ENCODE measurements around the gene UBE2G2. TPM values are rescaled to one million over a fixed set of nuclear protein-coding genes. Genes with fewer than 3 reads are reported as not detected.

Gene UBE2G2
- total RNA-seq, 1 donor from 2014 or later, result 67.4 TPM

DNA sequence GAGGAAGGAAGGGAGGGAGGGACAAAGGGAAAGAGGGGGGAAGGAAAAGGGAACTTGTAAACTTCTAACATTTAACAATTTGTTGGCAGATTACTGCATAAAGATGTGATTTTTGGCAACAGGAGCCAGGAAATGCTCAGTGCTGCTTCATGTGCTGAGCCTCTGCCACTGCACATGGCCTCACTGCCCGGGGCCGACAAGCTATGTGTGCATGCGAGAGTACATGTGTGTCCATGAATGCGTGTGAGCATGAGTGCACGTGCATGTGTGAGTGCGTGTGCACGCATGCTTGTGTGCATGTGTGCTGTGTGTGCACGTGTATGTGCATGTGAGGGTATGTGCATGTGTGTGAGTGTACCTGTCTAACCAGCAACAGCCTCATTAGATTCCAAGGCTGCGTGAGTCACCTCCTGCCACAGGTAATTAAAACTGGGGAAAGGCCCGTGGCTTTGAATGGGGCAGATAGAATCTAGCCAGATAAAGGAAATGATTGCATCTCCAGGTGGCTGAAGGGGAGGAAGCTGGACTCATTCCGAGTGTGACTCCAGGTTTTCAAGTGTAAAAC, 48.9 kb downstream of the UBE2G2 start:
- no peak overlapping the region for H3K4me3 ChIP-seq (ENCODE audit: low read depth, low read length)
- H3K27me3 ChIP-seq (ENCODE audit: control insufficient read depth, insufficient read depth, low read length), result peaks cover 2% of the 10 kb centered on the region
- TF ChIP-seq CTCF (IDR thresholded peaks at IDR 0.05; ENCODE audit: insufficient read depth, low read length, severe bottlenecking), result peak; percentile 24
- DNase-seq (ENCODE audit: low read depth) (peak; percentile 89), FAIRE-seq (peak; percentile 99)
- H3K36me3 ChIP-seq (ENCODE audit: control insufficient read depth, insufficient read depth, low read length), result no peaks in the 10 kb centered on the region

GRCh38 chr21:44751799-44752636, 49.6 kb downstream of the UBE2G2 start:
- TF ChIP-seq CTCF (IDR thresholded peaks at IDR 0.05; ENCODE audit: insufficient read depth, low read length, severe bottlenecking), result no peak
- DNase-seq (ENCODE audit: low read depth), result no peak
- FAIRE-seq, result no peak
- Histone ChIP-seq H3K27me3 (ENCODE audit: control insufficient read depth, insufficient read depth, low read length) (peaks cover 2% of the 10 kb centered on the region), H3K4me3 (ENCODE audit: low read depth, low read length) (no peak overlapping the region), H3K36me3 (ENCODE audit: control insufficient read depth, insufficient read depth, low read length) (no peaks in the 10 kb centered on the region)

DNA sequence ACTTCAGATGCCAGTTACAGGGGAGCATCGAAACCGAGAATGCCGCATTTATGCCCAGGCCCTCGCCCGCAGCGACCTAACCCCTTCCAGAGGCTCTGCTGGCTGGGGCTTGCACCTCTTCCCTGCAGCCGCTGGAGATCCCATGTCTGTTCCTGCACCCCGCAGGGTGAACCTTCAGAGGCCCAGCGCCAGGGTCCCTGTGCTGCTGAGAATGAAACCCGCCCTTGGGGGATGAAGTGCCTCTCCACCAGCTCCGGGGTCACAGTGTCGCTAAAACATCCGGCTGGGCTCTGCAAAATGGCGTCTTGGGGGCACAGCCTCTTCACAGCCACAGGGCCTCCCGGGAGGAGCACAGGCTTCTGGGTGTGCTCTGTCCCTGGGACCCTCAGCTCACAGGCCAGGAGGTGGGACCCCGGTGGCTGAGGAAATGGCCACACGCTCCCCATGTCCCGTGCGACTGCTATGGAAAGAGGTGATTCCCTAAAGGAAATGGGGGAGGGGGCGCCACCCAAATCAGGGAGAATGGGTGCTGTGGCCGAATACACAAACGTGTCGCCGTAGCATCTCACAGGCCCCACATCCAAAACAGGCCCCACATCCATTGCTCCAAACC, 50.3 kb downstream of the UBE2G2 start:
- no peak overlapping the region for H3K4me3 ChIP-seq (ENCODE audit: low read depth, low read length)
- DNase-seq (ENCODE audit: low read depth) (no peak), FAIRE-seq (no peak)
- H3K36me3 ChIP-seq (ENCODE audit: control insufficient read depth, insufficient read depth, low read length), result no peaks in the 10 kb centered on the region
- H3K27me3 ChIP-seq (ENCODE audit: control insufficient read depth, insufficient read depth, low read length), result peaks cover 2% of the 10 kb centered on the region
- TF ChIP-seq CTCF (IDR thresholded peaks at IDR 0.05; ENCODE audit: insufficient read depth, low read length, severe bottlenecking), result no peak

GRCh38 chr21:44750675-44751025, 51.0 kb downstream of the UBE2G2 start:
- no peak for TF ChIP-seq CTCF (IDR thresholded peaks at IDR 0.05; ENCODE audit: insufficient read depth, low read length, severe bottlenecking)
- H3K27me3 ChIP-seq (ENCODE audit: control insufficient read depth, insufficient read depth, low read length), result peaks cover 2% of the 10 kb centered on the region
- H3K36me3 ChIP-seq (ENCODE audit: control insufficient read depth, insufficient read depth, low read length), result no peaks in the 10 kb centered on the region
- no peak for FAIRE-seq
- no peak overlapping the region for H3K4me3 ChIP-seq (ENCODE audit: low read depth, low read length)
- DNase-seq (ENCODE audit: low read depth), result no peak

DNA sequence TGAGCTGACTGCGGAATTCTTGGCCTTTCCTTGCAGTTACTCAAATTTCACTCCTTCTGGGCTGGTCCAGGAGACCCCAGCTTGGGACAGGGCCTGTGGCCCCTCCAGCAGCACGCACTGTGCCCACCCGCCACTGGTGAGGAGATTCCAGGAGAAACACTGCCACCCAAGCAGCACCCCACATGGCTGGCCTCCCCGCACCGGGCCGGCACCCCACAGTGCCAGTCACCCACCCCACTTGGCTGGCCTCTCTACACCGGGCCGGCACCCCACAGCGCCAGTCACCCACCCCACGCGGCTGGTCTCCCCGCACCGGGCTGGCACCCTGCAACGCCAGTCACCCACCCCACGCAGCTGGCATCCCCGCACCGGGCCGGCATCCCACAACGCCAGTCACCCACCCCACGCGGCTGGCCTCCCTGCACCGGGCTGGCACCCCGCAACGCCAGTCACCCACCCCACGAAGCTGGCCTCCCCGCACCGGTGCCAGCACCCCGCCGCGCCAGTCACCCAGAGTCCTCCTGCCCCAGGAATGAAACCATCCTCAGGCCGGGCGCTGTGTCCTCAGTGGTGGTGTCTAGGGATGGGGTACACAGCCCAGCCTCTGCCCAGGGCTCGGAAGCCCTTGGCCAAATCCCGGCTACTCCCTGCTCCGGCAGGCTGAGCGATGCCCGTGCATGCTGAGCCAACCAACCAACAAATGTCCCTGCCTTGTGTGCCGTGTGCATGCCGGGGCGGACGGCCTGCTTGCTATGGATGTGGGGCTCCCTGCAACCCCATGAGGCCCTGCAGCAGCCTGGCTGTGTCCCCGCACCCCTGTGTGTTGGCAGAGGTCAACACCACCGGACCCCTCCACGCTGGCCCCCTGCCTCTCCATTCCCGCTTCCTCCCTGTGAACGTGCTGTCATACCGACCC, 51.6 kb downstream of the UBE2G2 start:
- DNase-seq (ENCODE audit: low read depth) (no peak), FAIRE-seq (no peak)
- Histone ChIP-seq H3K27me3 (ENCODE audit: control insufficient read depth, insufficient read depth, low read length) (peaks cover 2% of the 10 kb centered on the region), H3K4me3 (ENCODE audit: low read depth, low read length) (no peak overlapping the region), H3K36me3 (ENCODE audit: control insufficient read depth, insufficient read depth, low read length) (no peaks in the 10 kb centered on the region)
- TF ChIP-seq CTCF (IDR thresholded peaks at IDR 0.05; ENCODE audit: insufficient read depth, low read length, severe bottlenecking), result no peak

Measured in bronchial epithelial cell (primary cell).